Stomach (tissue), 9 donors: ENCODE data around the gene DCAF10. TPM values are rescaled to one million over a fixed set of nuclear protein-coding genes. Genes with fewer than 3 reads are reported as not detected.
"Not testable (repeated sequence)": the region's sequence is repeated elsewhere in the genome, so short reads cannot be mapped to it uniquely, and the experiment has no call there.

ENCODE experiments used
- DNase-seq, 2 donors: peaks; one replicate each; pipeline versions ENCODE4 v3.0.0 to v3.0.0-alpha.2; 2013 to 2019
- H3K27ac ChIP-seq, 5 donors: fragments of 200-600 bp in 4 of 5; sonication (generic) in 4 of 5; one replicate each; pipeline ENCODE4 v1.5.1; 2013 to 2019; ENCODE audit warnings: mild to moderate bottlenecking in 1 of 5, moderate library complexity in 1 of 5
- H3K27me3 ChIP-seq, 3 donors: fragments of 200-600 bp; sonication (generic); one replicate each; pipeline ENCODE4 v1.5.1; 2017 to 2019; ENCODE audit warnings: mixed run types in 1 of 3
- H3K36me3 ChIP-seq, 4 donors: fragments of 200-600 bp; sonication (generic); 1 replicate in 3 of 4; 2 replicates in 1 of 4; pipeline ENCODE4 v1.5.1; 2016 to 2019
- H3K4me1 ChIP-seq, 4 donors: fragments of 200-600 bp; sonication (generic); one replicate each; pipeline ENCODE4 v1.5.1; 2016 to 2019
- H3K4me3 ChIP-seq, 4 donors: fragments of 200-600 bp; sonication (generic) in 3 of 4; one replicate each; pipeline ENCODE4 v1.5.1; 2016 to 2019; ENCODE audit warnings: mild to moderate bottlenecking in 1 of 4
- H3K9me3 ChIP-seq, 4 donors: fragments of 200-600 bp; sonication (generic); one replicate each; pipeline ENCODE4 v1.5.1; 2016 to 2019
- CTCF ChIP-seq, 7 experiments: fragments of 450-650 bp in 4 of 7; fragments of 200-600 bp in 3 of 7; sonication (generic) in 3 of 7; IDR thresholded peaks; one replicate each; pipeline ENCODE4 v1.5.1; 2016 to 2019; ENCODE audit warnings: antibody characterized with exemption in 7 of 7, control low read depth in 2 of 7, mild to moderate bottlenecking in 1 of 7
- EP300 ChIP-seq: sonication (generic); formaldehyde crosslinking; IDR thresholded peaks from one replicate; pipeline ENCODE4 v1.6.1; 2017; ENCODE audit warnings: antibody characterized with exemption
- POLR2A ChIP-seq, 4 donors: fragments of 450-650 bp; IDR thresholded peaks; one replicate each; pipeline ENCODE4 v1.6.1; 2016; ENCODE audit warnings: antibody characterized with exemption in 4 of 4, control low read depth in 2 of 4, mild to moderate bottlenecking in 1 of 4, moderate library complexity in 1 of 4
- POLR2AphosphoS5 ChIP-seq, 3 donors: sonication (generic); formaldehyde crosslinking; IDR thresholded peaks; one replicate each; pipeline ENCODE4 v1.6.1; 2016; ENCODE audit warnings: antibody characterized with exemption in 3 of 3
- WGBS, 5 donors: extraction: QIAGEN DNeasy Blood & Tissue Kit in 3 of 5; methylation state at CpG; one replicate each; pipeline versions ENCODE4 v1.1.5 to v1.1.7; 2013 to 2018; 5-methylcytosine and 5-hydroxymethylcytosine counted together
- intact Hi-C: fragments of 100-400 bp; cut with DNase I; formaldehyde crosslinking; loops from one replicate; pipeline ENCODE4 v1.15.1; 2023; ENCODE audit warnings: low total_unique reads
- polyA plus RNA-seq, 3 donors: library from polyadenylated mRNA; stranded (reverse); fragments of 200-250 nt; gene quantifications; one replicate each; pipeline ENCODE4 v1.2.3, GENCODE V29; 2013
- total RNA-seq, 5 donors: library from RNA; depleted of rRNA; stranded (reverse); fragments of >200 nt; gene quantifications; one replicate each; pipeline versions ENCODE4 v1.1.0 to v1.2.3, GENCODE V29; 2014 to 2016
- donor health status: healthy with polysubstance abuse.
- donor health status: Bipolar disorder and iron deficiency.
- donor health status: healthy.

The DCAF10 gene
- total and polyA plus RNA-seq, 8 donors: 5.9 to 39.7 (median 22.1) TPM

- Histone ChIP-seq H3K4me1 (peaks cover 0 to under 1% (median 0%) of the 10 kb centered on the region in 4 donors), H3K27ac (no peak overlapping the region), H3K9me3 (no peaks in the 10 kb centered on the region), H3K4me3 (no peak overlapping the region), H3K36me3 (peaks cover 0 to 32% (median 27%) of the 10 kb centered on the region in 4 donors), H3K27me3 (no peaks in the 10 kb centered on the region)
- WGBS, 5 donors: 67 to 85% (median 77%) methylated on average over 3 of the region's 3 CpGs
- intact Hi-C loops: no loop called here
- no peak for DNase-seq
- no peak for TF ChIP-seq EP300
- TF ChIP-seq POLR2AphosphoS5 (IDR thresholded peaks at IDR 0.05): no peak
- TF ChIP-seq POLR2A (IDR thresholded peaks at IDR 0.05): no peak
- TF ChIP-seq CTCF (IDR thresholded peaks at IDR 0.05): no peak
These were observed 39.1 kb upstream of the DCAF10 start for GRCh38 chr9:37761511-37761910.

DNA sequence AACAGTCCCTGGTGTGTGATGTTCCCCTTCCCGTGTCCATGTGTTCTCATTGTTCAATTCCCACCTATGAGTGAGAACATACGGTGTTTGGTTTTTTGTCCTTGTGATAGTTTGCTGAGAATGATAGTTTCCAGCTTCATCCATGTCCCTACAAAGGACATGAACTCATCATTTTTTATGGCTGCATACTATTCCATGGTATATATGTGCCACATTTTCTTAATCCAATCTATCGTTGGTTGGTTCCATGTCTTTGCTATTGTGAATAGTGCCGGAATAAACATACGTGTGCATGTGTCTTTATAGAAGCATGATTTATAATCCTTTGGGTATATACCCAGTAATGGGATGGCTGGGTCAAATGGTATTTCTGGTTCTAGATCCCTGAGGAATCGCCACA lies 35.3 kb upstream of the DCAF10 start:
- H3K27ac ChIP-seq, H3K4me3 ChIP-seq, intact Hi-C loops, H3K27me3 ChIP-seq, H3K4me1 ChIP-seq, DNase-seq, H3K9me3 ChIP-seq: not testable (repeated sequence)
- H3K36me3 ChIP-seq: peaks cover 7 to 55% (median 44%) of the 10 kb centered on the region in 4 donors
- 89 to 99% (median 98%) methylated on average over 5 to 6 of the region's 6 CpGs for WGBS, 5 donors

DNA sequence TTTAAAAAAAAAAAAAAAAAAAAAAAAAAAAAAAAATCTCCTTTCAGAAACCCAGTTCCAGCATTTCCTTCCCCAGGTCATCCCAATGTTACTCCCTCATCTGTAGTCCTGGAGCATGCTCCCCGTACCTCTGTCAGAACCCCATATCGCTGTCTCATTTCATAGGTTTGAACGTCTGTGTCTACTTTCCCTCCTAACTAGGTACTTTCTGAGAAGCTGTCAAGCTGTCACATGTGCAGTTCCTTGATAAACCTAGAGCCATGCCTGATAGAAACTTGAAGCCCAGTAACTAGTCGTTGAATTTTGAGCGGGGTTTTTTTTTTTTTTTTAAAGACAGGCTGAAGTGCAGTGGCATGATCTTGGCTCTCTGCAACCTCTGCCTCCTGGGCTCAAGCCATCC lies 31.3 kb upstream of the DCAF10 start:
- TF ChIP-seq CTCF (IDR thresholded peaks at IDR 0.05) (no peak), EP300 (no peak), POLR2A (IDR thresholded peaks at IDR 0.05) (no peak), POLR2AphosphoS5 (IDR thresholded peaks at IDR 0.05) (no peak)
- 90 to 96% (median 91%) methylated on average over 5 of the region's 5 CpGs for WGBS, 5 donors
- intact Hi-C loops: no loop called here

GRCh38 chr9:37769995-37770394 lies 30.6 kb upstream of the DCAF10 start:
- TF ChIP-seq EP300: no peak
- no peak for TF ChIP-seq POLR2A (IDR thresholded peaks at IDR 0.05)
- TF ChIP-seq CTCF (IDR thresholded peaks at IDR 0.05): no peak
- TF ChIP-seq POLR2AphosphoS5 (IDR thresholded peaks at IDR 0.05): no peak
- no peaks in the 10 kb centered on the region for H3K4me1 ChIP-seq
- H3K27ac ChIP-seq: no peak overlapping the region
- DNase-seq: no peak
- H3K9me3 ChIP-seq: no peaks in the 10 kb centered on the region
- H3K27me3 ChIP-seq: no peaks in the 10 kb centered on the region
- WGBS, 5 donors: 94 to 98% (median 96%) methylated on average over 3 of the region's 3 CpGs
- peaks cover 11 to 74% (median 64%) of the 10 kb centered on the region in 4 donors for H3K36me3 ChIP-seq
- intact Hi-C loops: no loop called here
- no peak overlapping the region for H3K4me3 ChIP-seq

More for the DNA sequence above, 31.3 kb upstream of the DCAF10 start:
- Histone ChIP-seq H3K27ac (no peak overlapping the region), H3K4me1 (no peaks in the 10 kb centered on the region), H3K4me3 (no peak overlapping the region), H3K9me3 (no peaks in the 10 kb centered on the region), H3K27me3 (no peaks in the 10 kb centered on the region), H3K36me3 (peaks cover 11 to 74% (median 64%) of the 10 kb centered on the region in 4 donors)
- DNase-seq: no peak

GRCh38 chr9:37775216-37775919 lies 25.2 kb upstream of the DCAF10 start:
- H3K9me3 ChIP-seq: no peaks in the 10 kb centered on the region
- peaks cover 36 to 99% (median 97%) of the 10 kb centered on the region in 4 donors for H3K36me3 ChIP-seq
- WGBS, 5 donors: 91 to 100% (median 100%) methylated on average over 1 of the region's 1 CpG
- H3K27me3 ChIP-seq: no peaks in the 10 kb centered on the region
- intact Hi-C loops: no loop called here
- H3K27ac ChIP-seq: no peak overlapping the region
- DNase-seq: no peak
- H3K4me3 ChIP-seq: no peak overlapping the region
- TF ChIP-seq POLR2A (IDR thresholded peaks at IDR 0.05) (no peak), EP300 (no peak)
- H3K4me1 ChIP-seq: no peaks in the 10 kb centered on the region
